HepG2 (cell line): Measurements from ENCODE around the gene FHIP2A.

Experiments
- HDAC2 ChIP-seq: sonication (generic); formaldehyde crosslinking; IDR thresholded peaks from 2 replicates; pipeline ENCODE4 v1.4.0; 2020; ENCODE audit warnings: missing genetic modification reagents
- NFIB ChIP-seq: sonication (generic); formaldehyde crosslinking; IDR thresholded peaks from 2 replicates; pipeline ENCODE4 v1.9.0; 2021; ENCODE audit warnings: missing genetic modification reagents, mild to moderate bottlenecking, borderline replicate concordance
- NR2F1 ChIP-seq, 2 experiments: fragments of 450-650 bp in 1 of 2; formaldehyde crosslinking in 1 of 2; IDR thresholded peaks; 2 replicates each; pipeline versions ENCODE4 v1.5.0 to v1.6.1; 2016 to 2020; ENCODE audit warnings: mild to moderate bottlenecking in 1 of 2, missing compliant biosample characterization in 1 of 2, missing genetic modification reagents in 1 of 2, moderate library complexity in 1 of 2
- POLR2AphosphoS2 ChIP-seq: IDR thresholded peaks from 2 replicates; pipeline ENCODE4 v1.6.1; 2011; ENCODE audit warnings: low read depth, low read length, improper control_type of control experiment
- POLR2AphosphoS5 ChIP-seq: IDR thresholded peaks from 2 replicates; pipeline ENCODE4 v1.6.1; 2012; ENCODE audit warnings: low read depth, low read length
- RFX5 ChIP-seq: IDR thresholded peaks from 2 replicates; pipeline ENCODE4 v1.6.1; 2011; ENCODE audit warnings: low read depth, low read length, improper control_type of control experiment
- ZBTB43 ChIP-seq: sonication (generic); formaldehyde crosslinking; conservative IDR thresholded peaks from 2 replicates; pipeline ENCODE4 v1.4.0; 2020; ENCODE audit warnings: missing genetic modification reagents
- ZC3H4 ChIP-seq: sonication (generic); formaldehyde crosslinking; IDR thresholded peaks from 2 replicates; pipeline ENCODE4 v1.4.0; 2020; ENCODE audit warnings: missing genetic modification reagents, borderline replicate concordance
- ZFP41 ChIP-seq: sonication (generic); formaldehyde crosslinking; IDR thresholded peaks from 2 replicates; pipeline ENCODE4 v1.4.0; 2020; ENCODE audit warnings: mild to moderate bottlenecking, missing genetic modification reagents, borderline replicate concordance
- ZNF20 ChIP-seq: sonication (generic); formaldehyde crosslinking; IDR thresholded peaks from 2 replicates; pipeline ENCODE4 v1.4.0; 2020; ENCODE audit warnings: mild to moderate bottlenecking, moderate library complexity, missing genetic modification reagents
- ZNF274 ChIP-seq: sonication (generic); formaldehyde crosslinking; IDR thresholded peaks from 2 replicates; pipeline ENCODE4 v1.5.1; 2020; ENCODE audit warnings: mild to moderate bottlenecking, missing genetic modification reagents

DNA sequence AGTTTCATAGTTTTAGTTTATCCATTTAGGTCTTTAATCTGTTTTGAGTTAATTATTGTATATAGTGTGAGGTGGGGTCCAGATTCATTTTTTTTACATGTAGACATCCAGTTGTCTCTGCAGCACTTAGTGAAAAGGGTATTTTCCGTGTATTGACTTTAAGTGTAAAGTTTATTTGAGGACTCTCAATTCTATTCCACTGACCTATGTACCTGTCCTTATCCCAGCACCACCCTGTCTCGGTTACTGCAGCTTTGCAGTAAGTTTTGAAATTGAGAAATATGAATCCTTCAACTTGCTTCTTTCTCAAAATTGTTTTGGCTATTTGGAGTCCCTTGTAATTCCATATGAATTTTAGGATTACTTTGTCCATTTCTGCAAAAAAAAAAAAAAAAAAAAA lies 29.8 kb downstream of the FHIP2A start:
- TF ChIP-seq RFX5 (no peak), POLR2AphosphoS2 (no peak), POLR2AphosphoS5 (no peak), NR2F1 (CRISPR knock-in tag; IDR thresholded peaks at IDR 0.05) (no peak), ZC3H4 (CRISPR knock-in tag) (no peak), ZBTB43 (CRISPR knock-in tag) (no peak), ZNF274 (CRISPR knock-in tag) (no peak), NFIB (CRISPR knock-in tag) (no peak), ZFP41 (no peak), ZNF20 (CRISPR knock-in tag) (no peak), HDAC2 (CRISPR knock-in tag) (no peak)
